Measurements from ENCODE around the gene EFCAB6. TPM values are rescaled to one million over a fixed set of nuclear protein-coding genes. Genes with fewer than 3 reads are reported as not detected.

Gene EFCAB6
- total and polyA plus RNA-seq, 2 of the 13 experiments (the other 11 are each of a cell fraction or from before 2014, with no cell fraction given), result not detected

- TF ChIP-seq, protein P1, sequence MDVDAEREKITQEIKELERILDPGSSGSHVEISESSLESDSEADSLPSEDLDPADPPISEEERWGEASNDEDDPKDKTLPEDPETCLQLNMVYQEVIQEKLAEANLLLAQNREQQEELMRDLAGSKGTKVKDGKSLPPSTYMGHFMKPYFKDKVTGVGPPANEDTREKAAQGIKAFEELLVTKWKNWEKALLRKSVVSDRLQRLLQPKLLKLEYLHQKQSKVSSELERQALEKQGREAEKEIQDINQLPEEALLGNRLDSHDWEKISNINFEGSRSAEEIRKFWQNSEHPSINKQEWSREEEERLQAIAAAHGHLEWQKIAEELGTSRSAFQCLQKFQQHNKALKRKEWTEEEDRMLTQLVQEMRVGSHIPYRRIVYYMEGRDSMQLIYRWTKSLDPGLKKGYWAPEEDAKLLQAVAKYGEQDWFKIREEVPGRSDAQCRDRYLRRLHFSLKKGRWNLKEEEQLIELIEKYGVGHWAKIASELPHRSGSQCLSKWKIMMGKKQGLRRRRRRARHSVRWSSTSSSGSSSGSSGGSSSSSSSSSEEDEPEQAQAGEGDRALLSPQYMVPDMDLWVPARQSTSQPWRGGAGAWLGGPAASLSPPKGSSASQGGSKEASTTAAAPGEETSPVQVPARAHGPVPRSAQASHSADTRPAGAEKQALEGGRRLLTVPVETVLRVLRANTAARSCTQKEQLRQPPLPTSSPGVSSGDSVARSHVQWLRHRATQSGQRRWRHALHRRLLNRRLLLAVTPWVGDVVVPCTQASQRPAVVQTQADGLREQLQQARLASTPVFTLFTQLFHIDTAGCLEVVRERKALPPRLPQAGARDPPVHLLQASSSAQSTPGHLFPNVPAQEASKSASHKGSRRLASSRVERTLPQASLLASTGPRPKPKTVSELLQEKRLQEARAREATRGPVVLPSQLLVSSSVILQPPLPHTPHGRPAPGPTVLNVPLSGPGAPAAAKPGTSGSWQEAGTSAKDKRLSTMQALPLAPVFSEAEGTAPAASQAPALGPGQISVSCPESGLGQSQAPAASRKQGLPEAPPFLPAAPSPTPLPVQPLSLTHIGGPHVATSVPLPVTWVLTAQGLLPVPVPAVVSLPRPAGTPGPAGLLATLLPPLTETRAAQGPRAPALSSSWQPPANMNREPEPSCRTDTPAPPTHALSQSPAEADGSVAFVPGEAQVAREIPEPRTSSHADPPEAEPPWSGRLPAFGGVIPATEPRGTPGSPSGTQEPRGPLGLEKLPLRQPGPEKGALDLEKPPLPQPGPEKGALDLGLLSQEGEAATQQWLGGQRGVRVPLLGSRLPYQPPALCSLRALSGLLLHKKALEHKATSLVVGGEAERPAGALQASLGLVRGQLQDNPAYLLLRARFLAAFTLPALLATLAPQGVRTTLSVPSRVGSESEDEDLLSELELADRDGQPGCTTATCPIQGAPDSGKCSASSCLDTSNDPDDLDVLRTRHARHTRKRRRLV (CRISPR knock-in tag; IDR thresholded peaks at IDR 0.05), result no peak
- TF ChIP-seq SP4 (CRISPR knock-in tag; IDR thresholded peaks at IDR 0.05) (no peak), MTF2 (CRISPR knock-in tag; IDR thresholded peaks at IDR 0.05; ENCODE audit: borderline replicate concordance) (no peak), KLF6 (CRISPR knock-in tag; IDR thresholded peaks at IDR 0.05) (no peak), ZNF543 (CRISPR knock-in tag; IDR thresholded peaks at IDR 0.05) (no peak), ZBTB3 (CRISPR knock-in tag; IDR thresholded peaks at IDR 0.05; ENCODE audit: borderline replicate concordance, low read depth) (no peak)
- TF ChIP-seq, protein P2, sequence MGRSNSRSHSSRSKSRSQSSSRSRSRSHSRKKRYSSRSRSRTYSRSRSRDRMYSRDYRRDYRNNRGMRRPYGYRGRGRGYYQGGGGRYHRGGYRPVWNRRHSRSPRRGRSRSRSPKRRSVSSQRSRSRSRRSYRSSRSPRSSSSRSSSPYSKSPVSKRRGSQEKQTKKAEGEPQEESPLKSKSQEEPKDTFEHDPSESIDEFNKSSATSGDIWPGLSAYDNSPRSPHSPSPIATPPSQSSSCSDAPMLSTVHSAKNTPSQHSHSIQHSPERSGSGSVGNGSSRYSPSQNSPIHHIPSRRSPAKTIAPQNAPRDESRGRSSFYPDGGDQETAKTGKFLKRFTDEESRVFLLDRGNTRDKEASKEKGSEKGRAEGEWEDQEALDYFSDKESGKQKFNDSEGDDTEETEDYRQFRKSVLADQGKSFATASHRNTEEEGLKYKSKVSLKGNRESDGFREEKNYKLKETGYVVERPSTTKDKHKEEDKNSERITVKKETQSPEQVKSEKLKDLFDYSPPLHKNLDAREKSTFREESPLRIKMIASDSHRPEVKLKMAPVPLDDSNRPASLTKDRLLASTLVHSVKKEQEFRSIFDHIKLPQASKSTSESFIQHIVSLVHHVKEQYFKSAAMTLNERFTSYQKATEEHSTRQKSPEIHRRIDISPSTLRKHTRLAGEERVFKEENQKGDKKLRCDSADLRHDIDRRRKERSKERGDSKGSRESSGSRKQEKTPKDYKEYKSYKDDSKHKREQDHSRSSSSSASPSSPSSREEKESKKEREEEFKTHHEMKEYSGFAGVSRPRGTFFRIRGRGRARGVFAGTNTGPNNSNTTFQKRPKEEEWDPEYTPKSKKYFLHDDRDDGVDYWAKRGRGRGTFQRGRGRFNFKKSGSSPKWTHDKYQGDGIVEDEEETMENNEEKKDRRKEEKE (IDR thresholded peaks at IDR 0.05), result no peak
Measured at GRCh38 chr22:43731988-43732387, 80.1 kb downstream of the EFCAB6 start (continued).

All from HepG2 (cell line).